Activated T-helper 1 cell treated with anti-CD3 and anti-CD28 coated beads, Interleukin-2, amount 50 U/mL, for 16 hours (primary cell): ENCODE results near the gene PTPN14.
"Not testable (repeated sequence)": the region's sequence is repeated elsewhere in the genome, so short reads cannot be mapped to it uniquely, and the experiment has no call there.

Experiments used
- DNase-seq, 2 donors: peaks; one replicate each; pipeline ENCODE4 v3.0.0-alpha.2; 2020; ENCODE audit warnings: low read depth in 1 of 2, low spot score in 1 of 2

Gene PTPN14

DNA sequence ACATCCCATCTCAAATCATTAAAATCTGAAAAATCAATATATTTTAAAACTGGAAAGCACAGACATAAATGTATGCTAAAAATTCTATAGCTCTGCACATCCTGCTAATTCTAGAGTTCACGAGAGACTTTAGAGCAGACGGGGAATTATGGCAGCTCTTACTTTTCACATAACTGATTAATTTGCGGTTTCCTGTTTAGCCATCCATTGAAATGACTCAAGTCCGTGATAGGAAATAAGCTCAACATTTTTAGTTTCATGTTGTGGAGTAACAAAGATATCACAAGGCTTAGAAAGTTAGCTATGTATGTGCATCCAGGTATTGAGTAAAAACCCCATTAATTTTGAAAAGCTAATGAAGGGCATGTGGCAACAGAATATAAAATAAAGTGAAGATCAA lies 147.2 kb downstream of the PTPN14 start:
- DNase-seq = no peak

DNA sequence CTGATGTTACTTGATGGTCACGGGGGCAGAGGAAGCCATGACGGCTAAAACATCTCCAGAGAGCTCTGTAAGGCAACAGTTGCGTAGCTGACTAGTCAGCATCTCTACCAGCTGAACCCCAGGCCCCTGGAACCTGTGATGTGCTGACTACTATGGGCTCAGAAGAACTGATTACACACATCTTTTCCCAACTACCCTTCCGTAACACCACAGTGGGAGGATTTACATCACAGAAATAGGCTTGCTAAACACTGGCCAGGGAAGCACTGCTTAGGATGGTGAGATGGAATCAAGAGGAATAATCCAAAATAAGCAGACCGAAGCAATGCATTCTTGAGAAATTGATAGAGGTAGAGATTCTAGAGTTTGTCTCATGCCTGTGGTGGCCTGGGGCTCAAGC lies 148.0 kb downstream of the PTPN14 start:
- no peak for DNase-seq

DNA sequence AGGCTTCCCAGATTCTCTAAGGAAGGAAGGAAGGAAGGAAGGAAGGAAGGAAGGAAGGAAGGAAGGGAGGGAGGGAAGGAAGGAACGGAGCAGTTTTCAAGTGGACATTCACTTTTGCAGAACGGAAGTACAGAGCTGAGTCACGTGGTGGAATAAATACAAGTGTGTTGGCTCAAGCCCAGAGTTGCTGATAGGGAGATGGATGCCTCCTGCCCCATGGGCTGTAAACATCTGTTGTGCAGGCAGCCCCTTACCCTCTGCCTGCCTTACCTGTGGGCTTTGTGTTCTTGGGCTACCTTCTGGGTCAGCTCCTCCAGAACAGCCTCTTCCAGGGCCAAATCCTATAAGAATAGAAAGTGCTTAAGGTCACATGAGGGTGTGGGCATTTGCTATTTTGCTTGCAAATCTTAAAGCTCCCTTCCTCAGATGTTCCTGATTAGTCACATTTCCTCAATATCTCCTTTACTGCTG lies 148.8 kb downstream of the PTPN14 start:
- no peak for DNase-seq

GRCh38 chr1:214401666-214402065 lies 149.7 kb downstream of the PTPN14 start:
- DNase-seq = no peak

- no peak for DNase-seq
Measured at GRCh38 chr1:214400131-214400530, 151.3 kb downstream of the PTPN14 start.

GRCh38 chr1:214398490-214398889 lies 152.9 kb downstream of the PTPN14 start:
- DNase-seq = no peak

DNA sequence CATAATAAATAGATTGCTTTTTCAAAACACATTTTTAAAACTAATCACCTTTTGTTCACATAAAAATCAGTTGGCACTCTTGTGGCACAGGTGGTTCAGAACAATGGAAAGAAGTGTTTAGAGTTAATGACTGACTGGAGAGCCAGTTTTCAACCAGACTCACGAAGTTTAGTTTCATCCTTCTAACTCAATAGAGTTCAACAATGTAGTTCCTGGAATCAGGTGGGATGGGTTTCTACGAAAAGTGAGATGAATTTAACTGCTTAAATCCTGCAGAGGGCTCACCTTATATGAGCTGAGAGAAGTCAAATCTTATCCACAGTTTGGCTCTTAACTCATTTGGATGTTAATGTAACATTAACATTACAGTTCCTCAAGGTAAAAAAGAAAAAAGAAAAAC lies 153.9 kb downstream of the PTPN14 start:
- DNase-seq = no peak

- DNase-seq = no peak
Measured at GRCh38 chr1:214396330-214396729, 155.1 kb downstream of the PTPN14 start.

DNA sequence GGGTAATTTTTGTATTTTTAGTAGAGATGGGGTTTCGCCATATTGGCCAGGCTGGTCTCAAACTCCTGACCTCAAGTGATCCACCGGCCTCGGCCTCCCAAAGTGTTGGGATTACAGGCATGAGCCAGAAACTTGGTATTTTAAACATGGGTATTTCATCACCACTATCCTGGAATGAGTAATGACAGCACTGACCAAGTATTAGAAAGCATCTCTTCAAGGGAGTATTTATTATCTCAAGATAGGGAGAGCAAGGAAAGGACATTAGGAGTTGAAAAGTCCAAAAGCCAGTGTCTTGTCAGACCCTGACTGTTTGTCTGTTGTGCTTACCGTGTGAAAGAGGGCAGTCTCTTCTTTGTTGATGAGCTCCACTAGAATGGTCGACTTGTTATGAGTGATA lies 156.8 kb downstream of the PTPN14 start:
- not testable (repeated sequence) for DNase-seq

DNA sequence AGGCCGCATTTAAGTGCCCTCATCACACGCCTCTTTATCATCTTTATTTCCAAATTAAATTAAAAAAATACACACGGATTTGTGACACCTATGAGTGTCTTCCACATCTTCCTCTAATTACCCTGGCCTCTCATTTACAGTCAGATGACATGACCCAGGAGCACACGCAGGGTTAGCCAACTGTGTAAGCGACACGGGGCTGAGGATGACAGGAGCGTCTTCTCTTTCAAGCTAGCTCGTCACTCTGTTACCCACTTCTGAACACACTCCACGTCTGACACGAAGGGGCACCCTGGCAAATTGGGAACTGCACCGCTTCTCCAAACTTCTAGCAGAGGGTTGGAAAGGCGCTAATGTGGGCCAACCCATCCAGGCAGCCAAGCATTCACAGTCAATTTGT lies 158.3 kb downstream of the PTPN14 start:
- no peak for DNase-seq

DNA sequence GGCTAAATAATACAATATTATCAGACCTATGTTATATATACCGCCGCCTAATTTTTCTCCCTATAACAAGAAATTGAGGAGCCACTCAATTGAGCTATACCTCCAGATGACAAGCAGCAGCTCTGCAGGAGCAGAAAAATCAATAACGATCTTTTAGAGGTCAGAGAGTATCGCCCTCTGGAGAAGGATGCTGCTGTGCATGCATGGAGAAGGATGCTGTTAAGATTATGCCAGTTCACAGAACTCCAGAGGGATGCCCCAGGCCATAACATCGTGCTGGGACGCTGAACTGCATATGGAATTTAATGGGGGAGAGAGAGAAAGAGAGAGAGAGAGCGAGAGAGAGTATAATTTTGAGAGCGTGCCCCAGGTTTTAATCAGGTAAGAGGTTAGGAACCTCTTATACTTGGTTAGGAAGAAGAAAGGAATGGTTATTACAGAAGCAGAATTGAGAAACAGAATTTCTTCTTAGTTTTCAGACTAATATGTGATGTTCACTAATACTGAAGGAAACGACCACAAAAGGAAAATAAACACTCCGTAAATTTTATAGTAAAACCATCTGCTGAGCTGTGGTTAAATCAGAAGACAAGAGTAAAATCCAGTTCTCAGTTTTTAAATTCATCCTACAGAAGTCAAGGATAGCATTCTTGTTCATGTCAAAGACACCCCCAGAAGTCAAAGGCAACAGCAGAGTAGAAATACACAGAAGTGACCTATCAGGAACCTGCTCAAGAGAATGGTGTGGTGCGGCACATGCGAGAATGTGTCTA lies 159.3 kb downstream of the PTPN14 start:
- DNase-seq = no peak

DNA sequence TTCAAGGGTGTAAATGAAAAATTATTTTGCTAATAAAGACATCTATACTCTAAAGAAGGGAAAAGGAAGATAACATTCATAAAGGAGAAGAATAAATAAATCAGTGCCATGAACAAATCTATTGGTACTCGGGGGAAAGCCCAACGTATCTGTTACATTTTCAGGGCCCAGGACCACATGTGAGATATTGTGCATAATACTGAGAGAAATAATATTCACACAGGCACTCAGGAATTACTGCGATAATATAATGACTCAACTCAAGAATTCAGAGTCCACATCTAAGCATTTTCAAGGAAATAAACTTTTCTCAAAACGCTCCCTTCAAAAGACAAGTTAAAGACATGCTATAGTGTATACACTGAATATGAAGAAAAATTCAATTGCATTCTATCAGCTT lies 161.7 kb downstream of the PTPN14 start:
- DNase-seq = no peak

DNA sequence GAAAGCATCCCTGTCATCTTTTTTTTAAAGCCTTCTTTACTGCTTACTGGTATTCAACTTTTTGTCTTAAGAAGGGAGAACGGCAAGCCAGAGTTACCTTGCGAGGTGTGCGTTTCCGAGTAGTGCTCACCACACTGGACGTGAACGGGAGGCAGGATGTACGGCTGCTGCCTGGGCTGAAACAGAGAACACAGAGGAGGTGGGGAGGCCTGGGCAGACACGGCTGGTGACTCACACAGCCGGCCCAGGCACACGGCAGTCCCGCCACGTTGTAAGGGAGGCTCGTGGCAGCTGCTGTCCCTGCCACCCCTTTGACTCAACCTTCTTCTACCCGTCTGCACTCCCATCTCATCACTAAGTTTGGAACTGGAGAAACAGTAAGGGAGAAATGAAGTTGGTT lies 164.7 kb downstream of the PTPN14 start:
- no peak for DNase-seq

DNA sequence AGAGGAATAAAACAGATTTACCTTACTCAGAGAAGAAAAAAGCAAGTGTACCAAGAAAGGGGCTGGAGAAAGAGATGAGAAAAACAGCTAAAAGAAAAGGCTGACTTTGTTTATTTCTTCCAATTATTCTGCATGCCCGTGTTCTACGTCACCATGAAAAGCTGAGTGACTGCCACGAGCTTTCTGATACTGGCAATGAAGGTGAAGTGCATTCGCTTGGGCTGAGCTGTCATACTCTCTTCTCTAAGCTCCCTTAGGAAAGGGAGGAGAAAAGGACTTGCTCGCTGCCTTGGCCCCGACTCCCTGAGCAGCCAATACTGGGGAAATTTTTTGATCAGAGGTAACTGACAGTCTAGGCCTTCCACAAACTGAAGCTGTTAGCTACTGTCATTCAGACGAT lies 165.1 kb downstream of the PTPN14 start:
- DNase-seq = no peak

DNA sequence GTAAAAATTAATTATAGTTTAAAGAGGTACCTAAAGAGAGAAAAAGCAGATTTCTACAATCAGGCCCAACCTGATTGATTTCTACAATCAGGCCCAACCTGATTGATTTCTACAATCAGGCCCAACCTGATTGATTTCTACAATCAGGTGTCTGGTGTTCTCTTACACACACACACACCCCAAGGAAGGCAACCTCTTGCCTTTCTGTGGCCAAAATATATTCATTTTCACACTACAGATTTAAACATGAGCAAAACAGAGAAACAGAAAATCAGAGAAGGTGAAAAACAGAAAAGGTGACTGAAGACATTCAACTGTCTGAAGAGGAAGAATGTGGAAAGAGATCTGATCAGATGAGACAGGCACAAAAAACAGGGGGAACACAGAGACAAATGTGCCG lies 166.0 kb downstream of the PTPN14 start:
- DNase-seq = no peak

- DNase-seq = no peak
Measured at GRCh38 chr1:214384373-214385079, 166.9 kb downstream of the PTPN14 start.

DNA sequence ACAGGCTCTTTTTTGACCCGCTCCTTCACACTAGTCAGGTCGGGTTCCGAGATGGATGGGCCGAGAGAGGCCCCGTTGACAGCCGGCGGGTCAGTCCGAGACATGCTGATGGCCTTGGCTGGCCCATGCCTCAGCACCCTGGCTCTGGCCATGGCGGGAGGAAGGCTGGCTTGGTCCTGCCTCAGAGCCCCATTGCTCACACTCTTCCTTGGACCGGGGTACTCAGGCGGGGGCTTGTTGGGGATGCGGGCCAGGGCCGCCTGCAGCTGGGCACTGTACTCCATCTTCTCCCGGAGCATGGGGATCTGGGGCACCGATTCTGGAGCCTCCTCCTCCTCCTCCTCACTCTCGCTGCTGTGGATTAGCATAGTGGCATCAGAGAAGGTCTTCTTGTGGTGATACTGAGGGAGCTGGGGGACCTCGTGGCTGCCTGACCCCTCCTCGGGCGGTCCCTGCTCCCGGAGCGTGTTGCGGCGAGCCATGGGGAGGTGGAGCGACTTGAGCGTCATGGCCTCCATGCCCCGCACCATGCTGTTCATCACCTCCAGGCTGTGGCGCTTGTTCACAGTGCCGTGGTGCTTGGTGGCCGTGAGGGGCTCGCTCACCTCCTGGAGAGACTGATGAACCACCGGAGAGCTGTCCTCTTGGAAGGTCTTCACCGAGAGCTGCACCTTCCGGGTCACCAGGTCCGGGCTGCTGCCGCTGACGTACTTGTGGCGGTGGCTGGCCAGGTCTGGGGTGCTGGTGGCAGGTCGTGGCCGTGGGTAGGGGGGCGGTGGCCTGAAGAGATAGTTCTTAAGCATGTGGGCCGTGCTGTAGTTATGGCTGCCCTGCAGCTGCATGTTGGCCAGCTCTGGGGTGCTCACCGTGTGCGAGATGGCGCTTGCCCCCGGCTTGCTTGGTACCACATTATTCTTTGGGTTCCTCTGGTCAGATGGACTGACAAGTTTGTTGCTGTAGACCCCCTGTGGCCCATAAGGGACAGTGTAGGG lies 167.7 kb downstream of the PTPN14 start:
- no peak for DNase-seq

GRCh38 chr1:214380986-214381695 lies 170.3 kb downstream of the PTPN14 start:
- no peak for DNase-seq

DNA sequence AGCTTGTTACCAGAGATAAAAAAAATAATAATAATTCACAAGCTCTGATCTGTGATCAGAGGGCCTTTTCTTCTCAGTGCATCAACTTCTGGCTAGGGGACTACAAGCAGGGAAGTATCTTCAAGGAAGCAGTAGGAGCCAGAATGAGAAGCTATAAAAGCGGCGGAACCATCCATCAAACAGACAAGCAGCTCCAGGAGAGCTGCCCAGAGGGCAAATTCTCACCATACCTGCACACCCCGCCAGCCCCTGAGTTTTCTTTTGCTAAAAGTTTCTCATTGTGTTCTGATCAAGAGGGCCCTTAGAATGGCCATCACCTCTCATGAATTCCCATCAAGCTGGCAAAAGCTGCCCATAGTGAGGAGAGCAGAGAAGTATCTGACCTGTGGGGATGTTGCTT lies 171.0 kb downstream of the PTPN14 start:
- no peak for DNase-seq

DNA sequence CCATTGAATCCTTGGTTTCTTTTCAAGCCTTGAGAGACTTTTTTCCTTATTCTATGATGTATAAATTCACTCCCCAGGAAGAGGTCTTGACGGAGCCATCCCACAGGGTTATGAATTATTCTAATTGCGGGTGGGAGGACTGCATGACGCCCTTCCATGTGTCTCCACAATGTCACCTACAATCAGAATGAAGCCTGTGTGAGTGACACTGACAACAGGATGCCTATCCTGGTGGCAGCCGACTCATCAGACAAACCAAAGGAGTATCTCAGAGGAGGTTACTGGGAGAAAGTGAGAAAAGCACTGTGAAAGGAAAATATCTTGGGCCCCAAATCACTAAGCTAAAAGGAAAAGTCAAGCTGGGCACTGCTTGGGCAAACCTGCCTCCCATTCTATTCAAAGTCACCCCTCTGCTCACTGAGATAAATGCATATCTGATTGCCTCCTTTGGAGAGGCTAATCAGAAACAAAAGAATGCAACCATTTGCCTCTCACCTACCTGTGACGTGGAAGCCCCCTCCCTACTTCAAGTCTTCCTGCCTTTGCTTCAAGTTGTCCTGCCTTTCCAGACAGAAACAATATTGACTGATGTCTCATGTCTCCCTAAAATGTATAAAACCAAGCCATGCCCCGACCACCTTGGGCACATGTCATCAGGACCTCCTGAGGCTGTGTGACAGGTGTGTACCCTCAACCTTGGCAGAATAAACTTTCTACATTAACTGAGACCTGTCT lies 172.0 kb downstream of the PTPN14 start:
- no peak for DNase-seq
